SK-N-SH (cell line): ENCODE data around the gene CPB2. TPM values are rescaled to one million over a fixed set of nuclear protein-coding genes. Genes with fewer than 3 reads are reported as not detected.

ENCODE experiments used
- CTCF ChIA-PET: fragments of 300-600, 350-600 bp; formaldehyde crosslinking; extraction: SDS; loops from one replicate; lab custom pipeline; 2021; lab: Yijun Ruan, JAX
- POLR2A ChIA-PET: fragments of 350-600 bp; sonication (Branson Sonifier 250); formaldehyde crosslinking; extraction: SDS; loops from one replicate; lab custom pipeline; 2020; ENCODE audit warnings: antibody characterized with exemption, inconsistent platforms; lab: Yijun Ruan, JAX
- DNase-seq: peaks from one replicate; pipeline ENCODE4 v3.0.0; 2012
- H2AFZ ChIP-seq: fragments of 200-600 bp; sonication (generic); 2 replicates; pipeline ENCODE4 v1.8.1; 2016; ENCODE audit warnings: antibody characterized with exemption, mild to moderate bottlenecking, low read depth
- H3F3A ChIP-seq: fragments of 200-600 bp; sonication (generic); replicated peaks from 2 replicates; pipeline ENCODE3; 2016; ENCODE audit warnings: antibody characterized with exemption, mild to moderate bottlenecking; ENCODE audit not compliant: insufficient read depth
- H3K27ac ChIP-seq, 2 experiments: fragments of 200-500 bp in 1 of 2; fragments of 200-600 bp in 1 of 2; sonication (Bioruptor generic) in 1 of 2; sonication (generic), shearing (Covaris generic) in 1 of 2; 2 replicates each; pipeline versions ENCODE4 v1.5.1 to v1.6.1; 2014 to 2016; ENCODE audit warnings: low read depth in 2 of 2, inconsistent platforms in 1 of 2, low read length in 1 of 2, mild to moderate bottlenecking in 1 of 2, mixed read lengths in 1 of 2
- H3K27me3 ChIP-seq: fragments of 200-600 bp; sonication (generic), shearing (Covaris generic); 2 replicates; pipeline ENCODE4 v1.6.1; 2016; ENCODE audit warnings: mixed run types; ENCODE audit not compliant: insufficient read depth
- H3K36me3 ChIP-seq, 2 experiments: fragments of 200-500 bp in 1 of 2; fragments of 200-600 bp in 1 of 2; sonication (Bioruptor generic) in 1 of 2; sonication (generic) in 1 of 2; replicated peaks in 1 of 2; 2 replicates each; pipeline versions ENCODE3 to v1.5.1; 2014 to 2016; ENCODE audit warnings: low read length in 1 of 2, mild to moderate bottlenecking in 1 of 2; ENCODE audit not compliant: insufficient read depth in 2 of 2, control insufficient read depth in 1 of 2
- H3K4me1 ChIP-seq, 2 experiments: fragments of 200-500 bp in 1 of 2; fragments of 200-600 bp in 1 of 2; sonication (Bioruptor generic) in 1 of 2; sonication (generic), shearing (Covaris generic) in 1 of 2; 2 replicates each; pipeline versions ENCODE4 v1.5.1 to v1.6.1; 2014 to 2016; ENCODE audit warnings: low read depth in 1 of 2, low read length in 1 of 2, mixed run types in 1 of 2; ENCODE audit not compliant: insufficient read depth in 2 of 2, control insufficient read depth in 1 of 2
- H3K4me2 ChIP-seq: fragments of 200-600 bp; sonication (generic), shearing (Covaris generic); 2 replicates; pipeline ENCODE4 v1.6.1; 2017; ENCODE audit warnings: mixed run types
- H3K4me3 ChIP-seq, 2 experiments: fragments of 200-500 bp in 1 of 2; fragments of 200-600 bp in 1 of 2; sonication (Bioruptor generic) in 1 of 2; sonication (generic), shearing (Covaris generic) in 1 of 2; 2 replicates each; pipeline versions ENCODE4 v1.5.1 to v1.8.1; 2014 to 2016; ENCODE audit warnings: low read depth in 2 of 2, inconsistent platforms in 1 of 2, low read length in 1 of 2, mild to moderate bottlenecking in 1 of 2, mixed read lengths in 1 of 2, moderate library complexity in 1 of 2
- H3K79me2 ChIP-seq: fragments of 200-600 bp; sonication (generic); 2 replicates; pipeline ENCODE4 v1.8.1; 2017; ENCODE audit warnings: mild to moderate bottlenecking; ENCODE audit not compliant: insufficient read depth
- H3K9ac ChIP-seq: fragments of 200-600 bp; sonication (generic); 2 replicates; pipeline ENCODE4 v1.6.1; 2017; ENCODE audit warnings: mixed run types
- H3K9me2 ChIP-seq: fragments of 200-600 bp; sonication (generic); 2 replicates; pipeline ENCODE4 v1.6.1; 2017; ENCODE audit warnings: mixed run types
- H3K9me3 ChIP-seq: fragments of 200-600 bp; sonication (generic); 2 replicates; pipeline ENCODE4 v1.6.1; 2017; ENCODE audit warnings: mixed run types, mild to moderate bottlenecking, moderate library complexity
- H4K20me1 ChIP-seq: fragments of 200-600 bp; sonication (generic); 2 replicates; pipeline ENCODE4 v1.6.1; 2017; ENCODE audit warnings: mild to moderate bottlenecking, mixed run types; ENCODE audit not compliant: insufficient read depth
- ELF1 ChIP-seq: IDR thresholded peaks from 2 replicates; pipeline ENCODE4 v1.4.0; 2012
- EZH2phosphoT487 ChIP-seq: fragments of 200-600 bp; sonication (generic); IDR thresholded peaks from 2 replicates; pipeline ENCODE4 v1.6.1; 2017; ENCODE audit warnings: low read depth, mixed run types, mild to moderate bottlenecking, antibody characterized with exemption, moderate library complexity, borderline replicate concordance
- FOXM1 ChIP-seq: IDR thresholded peaks from 2 replicates; pipeline ENCODE4 v1.4.0; 2012; ENCODE audit warnings: low read depth, mild to moderate bottlenecking
- GABPA ChIP-seq: IDR thresholded peaks from 2 replicates; pipeline ENCODE4 v1.4.0; 2012; ENCODE audit warnings: low read depth, mild to moderate bottlenecking
- MAX ChIP-seq: IDR thresholded peaks from 2 replicates; pipeline ENCODE4 v1.4.0; 2012; ENCODE audit warnings: low read depth
- NRF1 ChIP-seq: IDR thresholded peaks from 2 replicates; pipeline ENCODE4 v1.6.1; 2012; ENCODE audit warnings: low read depth, mild to moderate bottlenecking, low read length
- PBX3 ChIP-seq: IDR thresholded peaks from 2 replicates; pipeline ENCODE4; 2012
- SMC3 ChIP-seq: IDR thresholded peaks from 2 replicates; pipeline ENCODE4 v1.6.1; 2012; ENCODE audit warnings: low read depth, low read length, improper control_type of control experiment
- TAF1 ChIP-seq: IDR thresholded peaks from 2 replicates; pipeline ENCODE4 v1.6.1; 2012; ENCODE audit warnings: low read depth, mild to moderate bottlenecking, low read length, moderate library complexity, borderline replicate concordance
- TCF12 ChIP-seq: IDR thresholded peaks from 2 replicates; pipeline ENCODE4 v1.4.0; 2012
- TEAD4 ChIP-seq: IDR thresholded peaks from 2 replicates; pipeline ENCODE4 v1.4.0; 2012; ENCODE audit warnings: mild to moderate bottlenecking, borderline replicate concordance; ENCODE audit not compliant: insufficient read depth
- USF2 ChIP-seq: fragments of 150-350 bp; IDR thresholded peaks from 2 replicates; pipeline ENCODE4 v1.6.1; 2017; ENCODE audit warnings: antibody characterized with exemption, low read length, low read depth, borderline replicate concordance
- ZBTB33 ChIP-seq: IDR thresholded peaks from 2 replicates; pipeline ENCODE4 v1.4.0; 2012; ENCODE audit warnings: low read depth, borderline replicate concordance
- WGBS: methylation state at CpG from one replicate; pipeline ENCODE4 v1.1.6; 2017; ENCODE audit warnings: low lambda C conversion rate; 5-methylcytosine and 5-hydroxymethylcytosine counted together
- polyA plus RNA-seq, 3 experiments: library from polyadenylated mRNA; depleted of rRNA; stranded (reverse); fragments of >200 nt; gene quantifications; 2 replicates each; pipeline ENCODE4 v1.2.3, GENCODE V29; 2012

The CPB2 gene
- polyA plus RNA-seq (2012; rRNA removed): not detected in 2 replicates
- polyA plus RNA-seq (2012; cell fraction: cytosol; rRNA removed): not detected in 2 replicates
- polyA plus RNA-seq (2012; cell fraction: nucleus; rRNA removed): not detected in 2 replicates

- ChIA-PET POLR2A (no interaction called here), CTCF (no interaction called here)
- no peaks in the 10 kb centered on the region for H3K9me2 ChIP-seq
- H3K36me3 ChIP-seq: no peaks in the 10 kb centered on the region
- no peak within 1 kb of the TSS for H2AFZ ChIP-seq
- H3K27me3 ChIP-seq: no peaks in the 10 kb centered on the region
- H3K9ac ChIP-seq: no peak within 1 kb of the TSS
- no peaks in the 10 kb centered on the region for H4K20me1 ChIP-seq
- H3K4me2 ChIP-seq: no peak within 1 kb of the TSS
- H3K4me1 ChIP-seq: peaks cover 0 to 4% of the 10 kb centered on the region in 2 experiments; a peak in 1 of 4 replicates
- H3K4me3 ChIP-seq: no peak within 1 kb of the TSS
- H3K27ac ChIP-seq: no peak within 1 kb of the TSS
- no peaks in the 10 kb centered on the region for H3F3A ChIP-seq
- no peaks in the 10 kb centered on the region for H3K9me3 ChIP-seq
- no peak for TF ChIP-seq ZBTB33
- no peak for TF ChIP-seq TCF12
- no peak for TF ChIP-seq SMC3
- no peak for TF ChIP-seq TEAD4
- TF ChIP-seq GABPA: no peak
- TF ChIP-seq FOXM1: no peak
- TF ChIP-seq EZH2phosphoT487: no peak
- TF ChIP-seq, all 33 proteins: peak for 0
- H3K79me2 ChIP-seq: no peaks in the 10 kb centered on the region
- DNase-seq: no peak
- WGBS: 53% methylated on average over 4 of the region's 4 CpGs
Observed at GRCh38 chr13:46104868-46105267, at the start of gene CPB2. Gene CPB2, minus strand, starts transcription at chr13:46105033. Its CDS starts 24 bp downstream, at chr13:46105009.

- Histone ChIP-seq H3K4me2 (no peak overlapping the region), H3K9me3 (no peaks in the 10 kb centered on the region), H3K36me3 (no peaks in the 10 kb centered on the region), H3K27me3 (no peaks in the 10 kb centered on the region), H4K20me1 (no peaks in the 10 kb centered on the region), H3K79me2 (no peaks in the 10 kb centered on the region), H3K27ac (no peak overlapping the region), H3K4me3 (no peak overlapping the region), H3K4me1 (no peaks in the 10 kb centered on the region; a peak in 2 of 4 replicates), H2AFZ (no peak overlapping the region), H3F3A (no peaks in the 10 kb centered on the region), H3K9me2 (no peaks in the 10 kb centered on the region), H3K9ac (no peak overlapping the region)
- DNase-seq: no peak
- ChIA-PET POLR2A (no interaction called here), CTCF (interaction anchor here (1.4 kb wide), 1 partner anchor 346 kb away, joined by 5 read pairs; no protein-coding TSS in a partner anchor)
- 46% methylated on average over 7 of the region's 7 CpGs for WGBS
- TF ChIP-seq ELF1 (no peak), NRF1 (no peak), TEAD4 (no peak), USF2 (no peak), TAF1 (no peak), MAX (no peak), FOXM1 (no peak), PBX3 (no peak)
Observed at GRCh38 chr13:46154136-46154801, 49.4 kb upstream of the CPB2 start.
